ENCODE measurements around the gene METTL9. TPM values are rescaled to one million over a fixed set of nuclear protein-coding genes. Genes with fewer than 3 reads are reported as not detected.
A peak's percentile ranks its signal among the peaks of the same experiment; 100 is the strongest.

The METTL9 gene
- total and polyA plus RNA-seq, 2 of the 13 experiments (the other 11 are each of a cell fraction or from before 2014, with no cell fraction given): 123 to 204 TPM

DNA sequence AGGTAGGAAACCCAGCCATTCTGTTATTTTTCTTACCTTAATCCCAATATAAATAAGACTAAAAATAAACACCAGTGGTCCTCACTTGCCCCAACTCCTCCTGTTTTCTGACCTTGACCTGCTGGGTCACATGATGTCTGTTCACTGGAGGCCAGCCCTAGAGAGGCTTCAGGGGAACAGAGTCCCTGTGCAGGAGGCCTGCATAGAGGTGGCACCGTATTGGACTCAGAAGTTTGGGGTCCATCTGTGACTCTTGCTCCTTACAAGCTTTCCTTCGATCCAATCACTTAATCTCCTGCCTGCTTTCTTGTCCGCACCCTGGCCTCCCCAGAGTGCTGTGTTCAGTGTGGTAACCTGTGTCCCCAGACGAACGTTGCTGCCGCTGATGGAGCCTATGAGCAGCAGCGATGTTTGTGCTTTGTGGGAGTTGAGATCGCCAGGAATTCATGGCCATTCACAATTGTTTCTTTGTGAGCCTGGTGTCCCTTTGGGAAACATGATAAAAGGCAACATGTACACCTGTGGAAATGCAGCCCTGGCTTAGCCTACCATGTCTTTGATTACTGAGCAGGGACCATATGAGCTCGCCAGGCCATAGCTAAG, 48.3 kb downstream of the METTL9 start (continued):
- TF ChIP-seq, protein P1, sequence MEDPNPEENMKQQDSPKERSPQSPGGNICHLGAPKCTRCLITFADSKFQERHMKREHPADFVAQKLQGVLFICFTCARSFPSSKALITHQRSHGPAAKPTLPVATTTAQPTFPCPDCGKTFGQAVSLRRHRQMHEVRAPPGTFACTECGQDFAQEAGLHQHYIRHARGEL (CRISPR knock-in tag; IDR thresholded peaks at IDR 0.05): no peak
- TF ChIP-seq, protein P2, sequence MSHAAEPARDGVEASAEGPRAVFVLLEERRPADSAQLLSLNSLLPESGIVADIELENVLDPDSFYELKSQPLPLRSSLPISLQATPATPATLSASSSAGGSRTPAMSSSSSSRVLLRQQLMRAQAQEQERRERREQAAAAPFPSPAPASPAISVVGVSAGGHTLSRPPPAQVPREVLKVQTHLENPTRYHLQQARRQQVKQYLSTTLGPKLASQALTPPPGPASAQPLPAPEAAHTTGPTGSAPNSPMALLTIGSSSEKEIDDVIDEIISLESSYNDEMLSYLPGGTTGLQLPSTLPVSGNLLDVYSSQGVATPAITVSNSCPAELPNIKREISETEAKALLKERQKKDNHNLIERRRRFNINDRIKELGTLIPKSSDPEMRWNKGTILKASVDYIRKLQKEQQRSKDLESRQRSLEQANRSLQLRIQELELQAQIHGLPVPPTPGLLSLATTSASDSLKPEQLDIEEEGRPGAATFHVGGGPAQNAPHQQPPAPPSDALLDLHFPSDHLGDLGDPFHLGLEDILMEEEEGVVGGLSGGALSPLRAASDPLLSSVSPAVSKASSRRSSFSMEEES (CRISPR knock-in tag; IDR thresholded peaks at IDR 0.05): peak; percentile 74; the same call in 1 of the 2 replicates
- TF ChIP-seq, protein P3, sequence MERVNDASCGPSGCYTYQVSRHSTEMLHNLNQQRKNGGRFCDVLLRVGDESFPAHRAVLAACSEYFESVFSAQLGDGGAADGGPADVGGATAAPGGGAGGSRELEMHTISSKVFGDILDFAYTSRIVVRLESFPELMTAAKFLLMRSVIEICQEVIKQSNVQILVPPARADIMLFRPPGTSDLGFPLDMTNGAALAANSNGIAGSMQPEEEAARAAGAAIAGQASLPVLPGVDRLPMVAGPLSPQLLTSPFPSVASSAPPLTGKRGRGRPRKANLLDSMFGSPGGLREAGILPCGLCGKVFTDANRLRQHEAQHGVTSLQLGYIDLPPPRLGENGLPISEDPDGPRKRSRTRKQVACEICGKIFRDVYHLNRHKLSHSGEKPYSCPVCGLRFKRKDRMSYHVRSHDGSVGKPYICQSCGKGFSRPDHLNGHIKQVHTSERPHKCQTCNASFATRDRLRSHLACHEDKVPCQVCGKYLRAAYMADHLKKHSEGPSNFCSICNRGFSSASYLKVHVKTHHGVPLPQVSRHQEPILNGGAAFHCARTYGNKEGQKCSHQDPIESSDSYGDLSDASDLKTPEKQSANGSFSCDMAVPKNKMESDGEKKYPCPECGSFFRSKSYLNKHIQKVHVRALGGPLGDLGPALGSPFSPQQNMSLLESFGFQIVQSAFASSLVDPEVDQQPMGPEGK (CRISPR knock-in tag; IDR thresholded peaks at IDR 0.05): no peak
- TF ChIP-seq ZNF768 (CRISPR knock-in tag; IDR thresholded peaks at IDR 0.05): no peak
- TF ChIP-seq, protein P4, sequence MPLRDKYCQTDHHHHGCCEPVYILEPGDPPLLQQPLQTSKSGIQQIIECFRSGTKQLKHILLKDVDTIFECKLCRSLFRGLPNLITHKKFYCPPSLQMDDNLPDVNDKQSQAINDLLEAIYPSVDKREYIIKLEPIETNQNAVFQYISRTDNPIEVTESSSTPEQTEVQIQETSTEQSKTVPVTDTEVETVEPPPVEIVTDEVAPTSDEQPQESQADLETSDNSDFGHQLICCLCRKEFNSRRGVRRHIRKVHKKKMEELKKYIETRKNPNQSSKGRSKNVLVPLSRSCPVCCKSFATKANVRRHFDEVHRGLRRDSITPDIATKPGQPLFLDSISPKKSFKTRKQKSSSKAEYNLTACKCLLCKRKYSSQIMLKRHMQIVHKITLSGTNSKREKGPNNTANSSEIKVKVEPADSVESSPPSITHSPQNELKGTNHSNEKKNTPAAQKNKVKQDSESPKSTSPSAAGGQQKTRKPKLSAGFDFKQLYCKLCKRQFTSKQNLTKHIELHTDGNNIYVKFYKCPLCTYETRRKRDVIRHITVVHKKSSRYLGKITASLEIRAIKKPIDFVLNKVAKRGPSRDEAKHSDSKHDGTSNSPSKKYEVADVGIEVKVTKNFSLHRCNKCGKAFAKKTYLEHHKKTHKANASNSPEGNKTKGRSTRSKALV (CRISPR knock-in tag; IDR thresholded peaks at IDR 0.05): no peak
- no peak for TF ChIP-seq CAMTA2 (CRISPR knock-in tag; IDR thresholded peaks at IDR 0.05; ENCODE audit: borderline replicate concordance)
- peak; percentile 92 for TF ChIP-seq MEF2D (CRISPR knock-in tag; IDR thresholded peaks at IDR 0.05)
- TF ChIP-seq NR2F6 (IDR thresholded peaks at IDR 0.05): peak; percentile 79
- TF ChIP-seq NR2F6 (CRISPR knock-in tag; IDR thresholded peaks at IDR 0.05): peak; percentile 84
- no peak for TF ChIP-seq ZNF224 (CRISPR knock-in tag; IDR thresholded peaks at IDR 0.05)
- no peak for TF ChIP-seq XRCC5 (optimal IDR thresholded peaks at IDR 0.05; ENCODE audit: low read length)
- TF ChIP-seq ZNF761 (CRISPR knock-in tag; conservative IDR thresholded peaks at IDR 0.05): no peak
- TF ChIP-seq HNF4G (IDR thresholded peaks at IDR 0.05; ENCODE audit: borderline replicate concordance, low read depth, low read length): no peak
- TF ChIP-seq HNF4G (CRISPR knock-in tag; IDR thresholded peaks at IDR 0.05; ENCODE audit: borderline replicate concordance, low read depth): no peak
- TF ChIP-seq, protein P5, sequence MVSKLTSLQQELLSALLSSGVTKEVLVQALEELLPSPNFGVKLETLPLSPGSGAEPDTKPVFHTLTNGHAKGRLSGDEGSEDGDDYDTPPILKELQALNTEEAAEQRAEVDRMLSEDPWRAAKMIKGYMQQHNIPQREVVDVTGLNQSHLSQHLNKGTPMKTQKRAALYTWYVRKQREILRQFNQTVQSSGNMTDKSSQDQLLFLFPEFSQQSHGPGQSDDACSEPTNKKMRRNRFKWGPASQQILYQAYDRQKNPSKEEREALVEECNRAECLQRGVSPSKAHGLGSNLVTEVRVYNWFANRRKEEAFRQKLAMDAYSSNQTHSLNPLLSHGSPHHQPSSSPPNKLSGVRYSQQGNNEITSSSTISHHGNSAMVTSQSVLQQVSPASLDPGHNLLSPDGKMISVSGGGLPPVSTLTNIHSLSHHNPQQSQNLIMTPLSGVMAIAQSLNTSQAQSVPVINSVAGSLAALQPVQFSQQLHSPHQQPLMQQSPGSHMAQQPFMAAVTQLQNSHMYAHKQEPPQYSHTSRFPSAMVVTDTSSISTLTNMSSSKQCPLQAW (CRISPR knock-in tag; IDR thresholded peaks at IDR 0.05): no peak
- TF ChIP-seq PCBP2 (optimal IDR thresholded peaks at IDR 0.05; ENCODE audit: low read depth, low read length, poor library complexity, severe bottlenecking): no peak
- TF ChIP-seq FIP1L1 (IDR thresholded peaks at IDR 0.05; ENCODE audit: borderline replicate concordance, insufficient read depth, low read depth, low read length): no peak
- TF ChIP-seq ZNF841 (CRISPR knock-in tag; IDR thresholded peaks at IDR 0.05; ENCODE audit: borderline replicate concordance): no peak
- no peak for TF ChIP-seq ZMAT3 (CRISPR knock-in tag; conservative IDR thresholded peaks at IDR 0.05)
- TF ChIP-seq ZFX (CRISPR knock-in tag; IDR thresholded peaks at IDR 0.05; ENCODE audit: low read depth): 0 out of 2 replicates have a peak, but pooled peaks have one; percentile 21
- TF ChIP-seq, protein P6, sequence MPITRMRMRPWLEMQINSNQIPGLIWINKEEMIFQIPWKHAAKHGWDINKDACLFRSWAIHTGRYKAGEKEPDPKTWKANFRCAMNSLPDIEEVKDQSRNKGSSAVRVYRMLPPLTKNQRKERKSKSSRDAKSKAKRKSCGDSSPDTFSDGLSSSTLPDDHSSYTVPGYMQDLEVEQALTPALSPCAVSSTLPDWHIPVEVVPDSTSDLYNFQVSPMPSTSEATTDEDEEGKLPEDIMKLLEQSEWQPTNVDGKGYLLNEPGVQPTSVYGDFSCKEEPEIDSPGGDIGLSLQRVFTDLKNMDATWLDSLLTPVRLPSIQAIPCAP (CRISPR knock-in tag; IDR thresholded peaks at IDR 0.05; ENCODE audit: low read depth): no peak
- no peak for TF ChIP-seq DNMT3B (CRISPR knock-in tag; conservative IDR thresholded peaks at IDR 0.05)
- no peak for TF ChIP-seq SKI (IDR thresholded peaks at IDR 0.05; ENCODE audit: partially characterized antibody)

Measured in HepG2 (cell line).